ENCODE results near the gene MBD3.
"Not testable (repeated sequence)": the region's sequence is repeated elsewhere in the genome, so short reads cannot be mapped to it uniquely, and the experiment has no call there.

The MBD3 gene

DNA sequence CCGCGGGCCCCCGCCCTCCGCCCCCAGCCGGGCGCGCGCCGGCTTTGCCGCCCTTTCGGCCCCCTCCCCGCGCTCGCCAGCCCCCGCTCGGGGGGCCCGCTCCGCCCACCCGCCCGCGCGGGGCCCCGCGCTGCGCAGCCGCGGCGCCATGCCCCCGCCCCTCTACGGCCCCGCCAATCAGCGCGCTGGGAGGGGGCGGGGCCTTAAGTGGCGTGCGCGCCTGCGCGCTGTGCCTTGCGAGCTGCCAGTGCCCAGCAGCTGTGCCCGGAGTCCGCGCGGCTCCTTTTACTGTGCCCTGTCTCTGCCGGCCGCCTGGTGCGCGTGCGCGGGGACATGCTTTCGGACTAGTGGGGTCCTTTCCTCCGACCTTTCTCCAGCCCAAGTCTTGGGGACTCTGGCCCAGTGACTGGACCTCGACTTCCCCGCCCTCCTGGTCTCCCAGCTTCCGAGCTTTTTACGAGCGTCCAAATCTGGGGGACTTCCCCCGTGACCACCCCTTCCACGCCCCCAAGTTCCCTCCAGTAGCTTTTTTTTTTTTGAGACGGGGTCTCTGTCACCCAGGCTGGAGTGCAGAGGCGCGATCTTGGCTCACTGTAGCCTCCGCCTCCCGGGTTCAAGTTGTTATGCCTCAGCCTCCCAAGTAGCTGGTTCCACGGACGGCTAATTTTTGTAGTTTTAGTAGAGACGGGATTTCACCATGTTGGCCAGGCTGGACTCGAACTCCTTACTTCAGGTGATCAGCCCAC, at the start of gene MBD3:
Gene MBD3, minus strand, starts transcription at position 111 of the 746 bp plus-strand sequence. CDS start 234 bp downstream, outside the sequence.
- DNase-seq (ENCODE audit: low read depth, low spot score) = peak; percentile 91

DNA sequence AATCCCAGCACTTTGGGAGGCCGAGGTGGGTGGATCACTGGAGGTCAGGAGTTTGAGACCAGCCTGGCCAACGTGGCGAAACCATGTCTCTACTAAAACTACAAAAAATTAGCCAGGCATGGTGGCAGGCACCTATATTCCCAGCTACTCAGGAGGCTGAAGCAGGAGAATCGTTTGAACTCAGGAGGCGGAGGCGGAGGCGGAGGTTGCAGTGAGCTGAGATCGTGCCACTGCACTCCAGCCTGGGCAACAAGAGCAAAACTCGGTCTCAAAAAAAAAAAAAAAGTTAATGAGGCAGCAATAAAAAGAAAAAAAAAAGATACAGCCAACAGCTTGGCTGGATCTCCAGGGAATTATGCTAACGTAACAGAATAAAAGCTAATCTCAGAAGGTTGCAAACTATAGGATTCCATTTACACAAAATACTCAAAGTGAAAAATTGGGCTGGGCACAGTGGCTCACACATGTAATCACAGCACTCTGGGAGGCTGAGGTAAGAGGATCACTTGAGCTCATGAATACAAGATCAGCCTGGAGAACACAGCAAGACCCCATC, 48.3 kb upstream of the MBD3 start:
- DNase-seq (ENCODE audit: low read depth, low spot score) = not testable (repeated sequence)

DNA sequence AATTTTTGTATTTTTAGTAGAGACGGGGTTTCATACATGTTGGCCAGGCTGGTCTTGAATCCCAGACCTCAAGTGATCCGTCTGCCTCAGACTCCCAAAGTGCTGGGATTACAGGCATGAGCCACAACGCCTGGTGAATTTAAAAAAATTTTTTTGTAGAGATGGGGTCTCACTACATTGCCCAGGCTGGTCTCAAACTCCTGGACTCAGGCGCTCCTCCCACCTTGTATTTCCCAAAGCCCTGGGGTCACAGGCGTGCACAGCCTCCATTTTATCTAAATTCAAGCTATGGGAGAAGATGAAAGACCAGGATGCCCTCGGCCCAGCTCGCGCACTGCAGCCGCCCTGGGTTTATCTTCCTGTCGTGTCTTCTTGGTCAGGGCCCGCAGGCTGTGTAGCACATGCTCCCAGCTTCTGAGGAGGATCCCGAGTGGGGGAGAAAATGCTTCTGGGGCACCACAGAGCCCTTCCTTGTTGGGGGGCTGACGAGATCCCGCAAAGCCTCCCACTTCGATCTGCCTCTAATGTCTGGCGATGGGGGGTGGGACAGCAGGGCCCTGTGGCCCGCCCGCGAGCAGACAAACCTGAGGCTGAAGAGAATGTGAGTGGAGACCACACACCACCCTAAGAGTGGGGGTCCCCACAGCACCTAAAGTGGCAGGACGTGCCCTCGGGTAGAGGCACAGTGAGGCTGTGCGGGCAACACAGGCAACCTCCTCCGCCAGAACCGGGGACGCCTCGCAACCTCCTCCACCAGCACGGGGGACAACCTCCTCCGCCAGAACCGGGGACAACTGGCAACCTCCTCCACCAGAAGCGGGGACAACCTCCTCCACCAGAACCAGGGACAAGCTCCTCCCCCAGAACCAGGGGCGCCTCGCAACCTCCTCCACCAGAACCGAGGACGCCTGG, 43.9 kb upstream of the MBD3 start:
- DNase-seq (ENCODE audit: low read depth, low spot score) = no peak

DNA sequence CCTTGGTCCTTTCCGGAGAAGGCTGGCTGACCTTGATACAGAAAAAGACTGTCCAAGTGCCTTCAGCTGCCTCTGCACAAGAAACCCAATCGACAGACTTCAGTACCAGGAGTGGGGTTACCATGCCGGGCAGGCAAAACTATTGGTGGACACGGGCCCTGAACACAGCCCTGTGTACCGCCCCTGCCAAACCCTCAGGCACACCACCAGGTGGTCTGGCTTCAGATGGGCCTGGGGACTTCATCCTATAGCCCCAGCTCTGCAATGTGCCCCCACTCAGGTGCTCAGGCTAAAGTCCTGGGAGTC, 42.2 kb upstream of the MBD3 start:
- DNase-seq (ENCODE audit: low read depth, low spot score) = no peak

- no peak for DNase-seq (ENCODE audit: low read depth, low spot score)
Measured at GRCh38 chr19:1634242-1634937, 41.7 kb upstream of the MBD3 start.

DNA sequence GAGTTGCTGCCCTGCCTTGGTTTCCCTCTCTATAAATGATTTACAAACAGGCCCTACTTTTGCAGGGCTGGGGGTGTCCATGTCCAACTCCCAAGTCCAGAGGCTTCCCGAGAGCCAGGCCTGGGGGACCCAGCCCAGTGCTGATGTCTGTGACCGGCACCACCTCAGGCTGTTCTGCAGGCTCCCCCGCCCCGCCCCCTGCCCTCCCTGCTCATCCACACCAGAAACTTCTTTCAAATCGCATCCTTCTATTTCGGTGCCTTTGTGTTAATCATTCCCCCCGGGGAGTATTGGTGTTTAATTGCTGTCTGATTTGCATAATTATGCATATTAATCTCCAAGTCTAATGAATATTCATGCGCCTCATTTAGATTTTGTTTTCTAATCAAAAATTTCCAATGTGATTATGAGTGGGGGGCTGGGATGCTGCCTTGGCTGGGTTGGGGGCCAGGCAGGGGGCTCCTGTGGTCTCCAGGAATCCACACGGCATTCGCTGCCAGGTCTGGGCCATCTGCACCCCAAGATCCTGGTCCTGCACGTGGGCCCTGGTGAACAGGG, 40.7 kb upstream of the MBD3 start:
- DNase-seq (ENCODE audit: low read depth, low spot score) = no peak

DNA sequence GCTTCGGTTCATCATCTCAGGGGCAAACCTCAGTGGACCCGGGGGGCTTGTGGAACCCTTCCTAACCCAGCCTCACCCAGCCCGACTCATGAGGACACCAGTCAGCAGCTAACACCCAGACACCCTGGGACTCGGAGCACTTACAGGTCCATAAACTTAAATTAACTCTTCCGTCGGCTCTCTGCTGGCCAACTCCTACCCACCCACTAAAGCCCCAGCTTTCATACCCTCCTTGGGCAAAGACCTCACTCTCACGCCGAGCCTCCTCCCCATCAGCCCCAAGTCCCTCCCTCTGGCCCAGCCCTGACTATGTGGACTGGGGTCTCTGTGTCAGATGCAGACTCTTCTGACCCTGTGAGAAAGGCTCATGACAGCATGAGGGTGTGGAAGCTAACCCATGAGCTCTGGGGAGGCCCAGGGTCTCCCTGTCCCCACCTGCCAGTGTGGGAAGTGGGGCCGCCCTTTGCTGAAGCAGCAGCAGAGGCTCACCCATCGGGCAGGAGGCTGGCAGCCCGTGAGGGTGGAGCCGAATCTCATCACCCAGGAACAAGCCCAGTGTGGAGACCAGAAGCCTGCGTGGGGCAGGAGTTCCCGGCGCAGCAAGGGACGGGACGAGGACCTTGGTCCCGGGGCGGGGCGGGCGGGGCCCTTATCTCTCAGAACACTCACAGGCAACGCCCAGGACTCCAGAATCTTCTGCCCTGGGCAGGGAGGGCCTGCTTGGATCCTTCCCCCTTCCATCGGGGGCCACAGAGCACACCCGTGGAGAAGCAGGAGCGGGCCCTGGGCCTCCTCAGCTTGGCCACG, 40.0 kb upstream of the MBD3 start:
- DNase-seq (ENCODE audit: low read depth, low spot score) = no peak

DNA sequence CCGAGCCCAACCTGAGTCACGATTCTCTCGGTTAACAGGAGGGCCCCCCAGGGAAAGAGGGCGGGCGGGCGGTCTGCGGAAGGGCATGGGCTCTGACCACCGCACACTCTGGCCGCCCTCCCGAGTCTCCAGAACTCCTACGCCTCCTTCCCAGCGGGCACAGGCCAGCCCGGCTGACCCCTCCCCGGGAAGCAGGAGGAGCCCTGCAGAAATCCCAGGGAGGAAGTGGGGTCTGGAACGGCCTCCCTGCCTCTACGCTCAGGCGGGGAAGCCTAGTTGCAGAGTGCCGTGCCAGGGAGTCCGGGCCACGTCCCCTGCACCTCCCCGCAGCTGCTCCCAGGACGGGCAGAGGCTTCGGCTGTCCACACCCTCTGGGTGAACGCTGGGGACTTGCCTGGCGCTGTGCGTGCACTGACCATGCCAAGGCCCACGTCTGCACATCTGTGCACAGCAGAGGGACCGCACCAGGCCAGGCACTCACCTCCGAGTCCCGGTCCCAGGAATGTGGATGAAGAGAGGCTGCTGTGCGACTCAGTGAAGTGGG, 39.0 kb upstream of the MBD3 start:
- no peak for DNase-seq (ENCODE audit: low read depth, low spot score)

DNA sequence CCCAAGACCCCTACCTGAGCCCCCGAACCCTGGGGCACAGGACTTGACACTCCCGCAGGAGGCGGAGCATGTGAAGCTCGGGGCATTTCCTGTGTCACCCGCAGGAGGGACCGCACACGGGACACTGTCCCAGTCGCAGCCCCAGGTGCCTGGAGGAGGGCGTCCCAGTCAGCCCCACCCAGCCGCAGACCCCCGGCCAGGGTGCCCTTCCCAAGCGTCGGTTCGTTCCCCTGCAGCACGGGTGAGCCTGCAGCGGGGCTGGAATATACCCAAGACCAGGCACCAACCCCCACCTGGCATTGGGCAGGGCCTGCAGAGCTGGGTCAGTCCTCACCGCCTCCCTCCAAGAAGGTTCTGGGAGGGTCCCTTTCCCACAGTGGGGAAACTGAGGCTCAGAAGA, 38.1 kb upstream of the MBD3 start:
- DNase-seq (ENCODE audit: low read depth, low spot score) = no peak

GRCh38 chr19:1630012-1630411, 37.3 kb upstream of the MBD3 start:
- no peak for DNase-seq (ENCODE audit: low read depth, low spot score)

DNA sequence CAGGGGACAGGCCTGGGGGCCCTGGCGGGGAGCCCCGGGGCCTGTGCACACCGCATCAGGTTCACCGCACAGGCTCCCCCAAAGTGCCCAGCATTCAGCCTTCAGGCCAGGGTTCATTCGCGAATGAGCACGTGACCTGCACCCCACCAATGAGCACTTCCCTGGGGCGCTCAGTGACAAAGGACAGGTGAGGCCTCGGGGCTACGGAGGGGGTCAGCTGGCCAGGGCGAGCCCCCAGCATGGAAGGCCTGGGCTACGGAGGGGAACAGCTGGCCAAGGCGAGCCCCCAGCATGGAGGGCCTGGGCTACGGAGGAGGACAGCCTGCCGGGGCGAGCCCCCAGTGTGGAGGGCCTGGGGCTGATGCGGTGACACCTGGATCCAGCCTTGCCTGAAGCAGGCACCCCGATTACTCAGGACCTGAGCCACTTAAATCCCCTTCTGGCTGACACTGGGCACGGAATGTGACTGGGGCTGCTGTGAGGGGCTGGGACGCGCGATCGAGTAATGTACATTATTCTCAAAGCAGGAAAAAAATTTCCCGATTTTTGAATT, 36.7 kb upstream of the MBD3 start:
- no peak for DNase-seq (ENCODE audit: low read depth, low spot score)

DNA sequence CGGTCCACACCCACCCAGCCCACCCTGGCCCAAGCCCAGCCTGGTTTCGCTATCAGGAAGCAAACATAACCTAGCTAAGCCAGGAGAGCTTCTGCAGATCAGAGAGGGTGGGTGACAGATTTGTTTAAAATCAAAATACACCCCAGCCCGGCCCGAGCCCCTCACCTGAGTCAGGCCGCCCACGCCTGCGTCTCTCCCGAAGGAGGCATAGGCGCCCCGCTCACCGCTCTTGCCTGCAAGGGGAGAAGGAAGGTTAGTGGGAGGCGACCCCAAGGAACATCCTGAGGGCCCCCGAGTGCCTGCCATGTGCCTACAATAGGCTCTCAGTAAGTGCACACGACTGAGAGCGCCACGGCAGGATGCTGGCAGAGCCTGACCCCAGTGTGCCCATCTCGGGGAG, 34.5 kb upstream of the MBD3 start:
- DNase-seq (ENCODE audit: low read depth, low spot score) = no peak

DNA sequence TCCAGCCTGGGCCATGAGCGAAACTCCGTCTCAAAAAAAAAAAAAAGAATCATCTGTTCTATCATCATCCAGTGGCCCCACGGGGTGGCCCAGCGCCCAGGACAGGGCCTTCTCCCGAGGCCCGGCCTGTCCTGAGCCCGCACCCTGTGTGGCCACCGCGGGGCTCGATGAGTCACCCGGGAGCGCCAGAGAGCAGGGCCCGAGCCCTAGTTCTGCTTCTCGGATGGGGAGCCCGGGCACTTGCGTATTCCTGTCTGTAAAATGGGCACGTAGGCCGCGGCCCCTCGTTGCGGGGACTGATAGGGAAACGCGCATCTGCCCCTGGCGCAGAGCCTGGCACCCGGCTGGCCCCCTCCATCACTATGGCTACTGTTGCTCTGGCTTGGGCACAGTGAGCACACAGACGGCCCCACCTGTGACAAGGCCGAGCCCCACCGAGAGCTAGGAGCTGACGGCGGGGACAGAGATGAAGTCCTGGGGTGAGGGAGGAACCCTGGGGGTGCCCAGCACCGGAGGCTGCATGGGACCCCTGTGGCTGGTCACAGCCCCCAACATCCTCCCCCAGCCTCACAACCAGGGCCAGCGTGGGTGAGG, 33.8 kb upstream of the MBD3 start:
- no peak for DNase-seq (ENCODE audit: low read depth, low spot score)

DNA sequence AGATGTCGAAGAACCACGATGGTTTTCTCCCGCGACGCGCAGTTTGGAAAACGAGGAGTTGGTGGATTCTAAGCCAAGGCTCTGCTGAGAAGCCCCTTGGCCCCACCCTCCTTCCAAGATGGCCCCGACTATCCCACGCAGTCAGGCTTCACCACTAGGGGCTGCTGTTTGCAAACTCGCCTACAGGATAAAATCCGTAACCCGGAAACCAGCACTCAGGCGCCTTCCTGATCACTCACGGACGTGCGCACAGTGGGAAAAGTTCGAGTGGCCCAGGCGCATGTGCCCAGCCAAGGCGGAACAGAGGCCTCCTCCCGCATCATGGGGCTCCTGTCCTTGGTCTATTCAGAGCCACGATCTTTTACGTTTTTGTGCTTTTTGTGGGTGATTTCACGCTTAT, 31.8 kb upstream of the MBD3 start:
- DNase-seq (ENCODE audit: low read depth, low spot score) = peak; percentile 86

GRCh38 chr19:1622541-1622940, 29.9 kb upstream of the MBD3 start:
- DNase-seq (ENCODE audit: low read depth, low spot score) = no peak

DNA sequence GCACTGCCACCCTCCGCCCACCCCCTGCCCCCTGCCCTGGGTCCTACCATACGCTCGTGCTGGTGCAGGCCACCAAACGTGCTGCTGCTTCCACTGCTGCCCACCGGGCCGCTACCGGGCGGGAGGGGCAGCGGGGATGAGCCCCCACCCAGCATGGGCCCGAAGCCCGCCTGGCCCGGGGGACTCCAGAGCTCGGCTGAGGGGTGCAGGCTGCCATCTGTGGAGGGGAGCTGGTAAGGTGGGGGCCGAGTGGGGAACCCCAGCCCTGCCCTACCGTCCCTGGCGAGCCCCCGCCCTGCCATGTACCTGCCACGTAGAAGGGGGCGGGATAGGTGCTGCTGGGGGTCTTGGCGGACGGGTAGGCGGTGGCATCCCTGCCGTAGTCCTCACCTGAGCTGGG, 29.3 kb upstream of the MBD3 start:
- no peak for DNase-seq (ENCODE audit: low read depth, low spot score)

GRCh38 chr19:1621574-1621973, 28.9 kb upstream of the MBD3 start:
- DNase-seq (ENCODE audit: low read depth, low spot score) = no peak

GRCh38 chr19:1621021-1621420, 28.4 kb upstream of the MBD3 start:
- DNase-seq (ENCODE audit: low read depth, low spot score) = no peak

DNA sequence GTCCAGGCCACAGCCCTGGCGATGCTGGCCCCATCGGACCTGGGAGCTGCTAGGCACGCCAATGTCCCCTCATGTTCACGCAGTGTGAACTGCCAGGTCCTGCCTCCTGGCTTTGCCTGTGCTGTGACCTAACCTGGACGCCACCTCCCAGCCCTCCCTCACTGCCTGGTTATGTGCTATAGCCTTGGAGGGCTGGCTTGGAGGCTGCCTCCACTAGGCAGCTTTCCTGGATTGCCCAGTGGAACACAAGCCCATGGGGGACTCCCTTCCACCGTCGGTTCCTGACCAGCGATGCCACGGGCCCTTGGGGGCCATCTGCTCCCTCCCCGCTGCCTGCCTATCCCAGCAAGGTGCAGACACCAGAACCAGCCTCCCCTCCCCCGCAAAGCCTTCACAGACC, 27.8 kb upstream of the MBD3 start:
- no peak for DNase-seq (ENCODE audit: low read depth, low spot score)

GRCh38 chr19:1619703-1620102, 27.0 kb upstream of the MBD3 start:
- no peak for DNase-seq (ENCODE audit: low read depth, low spot score)
